GM21619 (cell line): Measurements from ENCODE around the gene NSUN2.
A peak's percentile ranks its signal among the peaks of the same experiment; 100 is the strongest.
"Not testable (repeated sequence)": the region's sequence is repeated elsewhere in the genome, so short reads cannot be mapped to it uniquely, and the experiment has no call there.

ENCODE experiments used
- ATAC-seq: cut with Tn5 transposase; IDR thresholded peaks from one replicate; pipeline ENCODE4 v1.9.1; 2021; ENCODE audit not compliant: unreplicated experiment

NSUN2 gene

DNA sequence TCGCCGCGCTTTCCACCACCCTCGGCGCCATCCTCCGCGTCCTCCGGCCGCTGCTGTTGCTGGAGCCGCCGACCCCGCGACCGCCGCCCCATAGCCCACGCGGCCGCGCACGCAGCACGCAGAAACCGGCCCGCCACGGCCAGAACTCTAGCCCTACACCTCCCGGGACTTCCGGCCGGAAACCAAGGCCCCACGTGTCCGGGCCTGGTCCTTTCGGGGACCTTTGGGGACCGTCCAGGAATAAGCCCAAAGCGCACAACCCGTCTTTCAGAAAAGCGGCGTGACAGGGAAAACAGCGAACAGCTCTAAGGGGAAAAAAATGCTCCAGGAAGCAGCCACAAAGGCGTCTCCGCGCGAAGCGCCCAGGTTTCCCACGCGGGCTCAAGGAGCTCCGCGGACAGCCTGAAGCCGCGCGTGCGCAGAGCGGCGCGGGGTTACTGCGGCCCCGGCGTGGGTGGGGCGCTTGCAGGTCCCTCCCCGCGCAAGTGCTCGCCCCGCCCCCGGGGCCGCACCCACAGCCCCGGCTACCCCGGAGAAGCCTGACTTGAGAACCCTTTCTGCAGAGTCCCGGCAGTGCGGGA is at the start of gene NSUN2, which contains the start of gene SRD5A1:
Gene NSUN2, minus strand, starts transcription at position 157 of the 581 bp plus-strand sequence. Its CDS starts 65 bp downstream, at position 92.
Gene SRD5A1, plus strand, starts transcription at position 553 of the 581 bp plus-strand sequence. CDS start 137 bp downstream, outside the sequence.
- peak; percentile 87 for ATAC-seq

DNA sequence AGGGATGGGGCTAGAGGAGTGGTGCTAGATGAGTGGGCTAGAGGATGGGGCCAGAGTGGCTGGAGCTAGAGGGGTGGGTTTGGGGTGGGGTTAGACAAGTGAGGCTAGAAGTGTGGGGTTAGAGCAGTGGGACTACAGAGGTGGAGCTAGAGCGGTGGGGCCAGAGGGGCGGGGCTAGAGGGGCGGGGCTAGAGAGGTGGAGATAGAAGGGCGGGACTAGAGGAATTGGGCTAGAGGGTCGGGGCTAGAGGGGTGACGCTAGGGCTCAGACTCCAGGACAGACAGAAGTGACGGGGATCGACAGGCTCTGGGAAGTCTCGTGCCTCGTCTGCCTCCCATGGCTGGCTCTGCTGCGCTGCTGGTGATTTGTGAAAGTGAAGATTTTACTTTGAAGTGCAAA is 49.4 kb upstream of the NSUN2 start:
- no peak for ATAC-seq

DNA sequence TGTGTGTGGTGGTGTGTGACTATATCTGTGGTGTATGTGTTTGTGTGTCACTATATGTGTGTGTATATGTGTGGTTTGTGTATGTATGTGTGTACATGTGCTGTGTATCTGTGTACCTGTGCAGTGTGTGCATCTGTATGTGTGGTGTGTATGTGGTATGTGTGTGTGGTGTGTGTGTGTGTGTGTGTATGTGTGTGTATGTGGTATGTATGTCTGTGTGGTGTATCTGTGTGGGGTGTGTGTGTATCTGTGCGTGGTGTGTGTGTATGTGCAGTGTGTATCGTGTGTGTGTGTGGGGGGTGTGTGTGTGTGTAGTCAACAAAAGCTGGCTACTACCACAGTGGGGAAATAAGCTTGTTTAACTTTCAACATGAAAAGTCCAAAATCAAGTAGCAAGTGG is 48.8 kb upstream of the NSUN2 start:
- no peak for ATAC-seq

DNA sequence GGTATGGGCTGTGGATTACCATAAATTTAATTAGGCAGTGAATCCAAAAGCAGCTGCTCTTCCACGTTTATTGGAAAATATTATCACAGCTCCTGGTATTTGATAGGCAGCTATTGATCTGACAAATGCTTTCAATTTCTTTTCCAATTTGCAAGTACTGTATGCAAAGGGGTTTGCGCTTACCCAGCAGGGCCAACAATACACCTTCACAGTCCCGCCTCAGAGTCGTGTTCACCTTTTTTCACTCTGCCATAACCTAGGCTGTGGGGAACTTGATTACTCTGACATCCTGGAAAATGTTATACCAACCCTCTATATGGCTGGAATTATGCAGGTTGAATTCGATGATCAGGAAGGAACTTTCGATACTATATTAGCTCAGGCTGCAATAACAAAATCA is 48.1 kb upstream of the NSUN2 start:
- no peak for ATAC-seq

DNA sequence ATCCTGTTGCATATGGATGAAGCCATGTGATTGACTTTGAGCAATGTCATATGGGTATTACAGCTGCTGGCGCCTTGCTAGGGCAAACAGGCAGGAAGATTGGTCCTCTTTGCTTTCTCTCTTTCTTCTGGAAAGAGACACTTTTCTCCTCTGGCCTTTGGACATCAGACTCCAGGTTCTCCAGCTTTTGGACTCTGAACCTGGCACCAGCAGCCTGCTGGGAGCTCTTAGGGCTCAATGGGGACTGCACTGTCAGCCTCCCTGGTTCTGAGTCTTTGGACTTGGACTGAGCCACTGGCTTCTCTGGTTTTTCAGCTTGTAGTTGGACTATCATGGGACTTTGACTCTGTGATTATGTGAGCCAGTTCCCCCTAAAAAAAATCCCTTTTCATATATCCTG is 45.5 kb upstream of the NSUN2 start:
- no peak for ATAC-seq

DNA sequence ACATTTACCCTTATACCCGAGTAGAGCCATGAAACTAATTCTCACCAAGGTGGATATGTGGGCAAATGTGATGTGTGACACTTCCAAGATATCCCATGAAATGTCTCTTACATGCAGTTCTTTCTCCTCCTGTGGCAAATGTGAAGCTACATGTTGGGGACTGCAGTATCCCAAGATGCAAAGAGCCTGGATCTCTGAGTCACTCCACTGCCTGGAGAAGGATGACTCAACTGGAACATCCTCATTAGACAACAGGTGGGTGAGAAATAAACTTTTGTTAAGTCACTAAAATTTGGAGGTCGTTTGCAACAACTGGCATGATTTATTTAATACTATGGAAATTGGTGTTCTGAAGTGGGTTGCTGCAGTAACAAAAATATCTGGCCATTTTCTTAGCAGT is 43.9 kb upstream of the NSUN2 start:
- ATAC-seq, result no peak

DNA sequence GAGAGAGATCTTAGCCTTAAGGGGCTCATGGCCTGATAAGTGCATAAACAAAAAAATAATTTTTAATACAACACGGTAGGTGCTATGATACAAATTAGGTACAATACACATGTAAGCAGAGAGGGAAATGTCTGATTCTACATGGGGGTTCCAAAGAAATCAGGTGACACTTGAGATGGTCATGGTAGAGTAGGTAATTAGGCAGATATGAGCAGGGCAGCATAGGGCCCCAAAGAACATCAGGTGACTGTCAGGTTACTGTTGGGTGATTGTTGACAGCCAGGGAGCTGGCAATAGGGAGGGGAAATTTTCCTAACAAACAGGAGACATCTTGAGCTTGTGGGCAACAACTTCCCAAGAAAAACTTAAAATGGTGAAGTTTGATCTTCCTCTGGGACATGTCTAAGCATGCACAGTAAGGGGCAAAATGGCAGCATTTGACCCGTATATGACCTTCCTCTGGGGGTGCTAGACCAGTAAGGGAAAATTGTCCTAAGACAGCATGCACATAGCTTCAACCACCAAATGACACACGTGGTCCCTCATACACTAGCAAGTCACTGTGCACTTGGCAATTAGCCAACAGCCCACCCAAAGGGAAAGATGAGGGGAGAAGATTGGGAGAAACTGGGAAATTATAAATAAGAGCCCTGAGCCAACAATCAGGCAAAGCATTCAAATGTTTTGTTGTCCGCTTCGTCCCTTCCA is 43.1 kb upstream of the NSUN2 start:
- no peak for ATAC-seq

DNA sequence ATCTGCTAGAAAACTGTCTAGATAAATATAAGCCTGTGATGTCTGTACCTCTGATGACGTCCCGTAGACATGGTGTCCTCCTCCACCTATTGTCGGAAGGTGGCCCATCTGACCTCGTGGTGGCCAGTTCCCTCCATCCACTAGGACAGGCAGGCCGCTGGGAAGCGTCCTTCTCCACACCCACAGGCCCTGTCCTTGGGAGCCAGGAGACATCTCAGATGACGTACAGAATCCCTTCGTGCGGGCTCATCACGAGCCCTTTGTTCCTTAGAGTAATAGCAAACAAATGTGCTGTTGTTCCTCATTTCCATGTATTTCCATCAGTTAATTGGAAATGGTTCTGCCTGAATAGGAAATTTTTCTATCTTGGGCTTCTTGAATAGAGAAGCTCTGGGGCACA is 42.0 kb upstream of the NSUN2 start:
- ATAC-seq, result no peak

DNA sequence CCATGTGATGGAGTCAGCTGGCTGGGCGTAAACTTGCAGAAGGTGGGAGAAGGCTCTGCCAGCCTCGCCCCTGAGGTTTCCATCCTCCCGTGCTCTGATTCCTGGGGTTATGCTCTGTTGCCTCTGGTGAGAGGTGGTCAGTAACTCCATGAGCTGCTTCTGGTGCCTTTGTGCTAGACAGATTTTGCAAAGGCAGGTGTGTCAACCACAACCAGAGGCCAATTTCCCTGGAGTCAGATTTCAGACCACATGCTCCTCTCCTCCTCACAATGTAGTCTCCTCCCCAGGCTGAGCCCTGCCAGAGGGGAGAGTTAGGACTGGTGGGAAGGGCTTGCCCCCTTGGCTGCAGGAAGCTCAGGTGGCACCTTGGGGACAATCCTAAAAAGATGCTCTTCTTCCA is 41.6 kb upstream of the NSUN2 start:
- no peak for ATAC-seq

DNA sequence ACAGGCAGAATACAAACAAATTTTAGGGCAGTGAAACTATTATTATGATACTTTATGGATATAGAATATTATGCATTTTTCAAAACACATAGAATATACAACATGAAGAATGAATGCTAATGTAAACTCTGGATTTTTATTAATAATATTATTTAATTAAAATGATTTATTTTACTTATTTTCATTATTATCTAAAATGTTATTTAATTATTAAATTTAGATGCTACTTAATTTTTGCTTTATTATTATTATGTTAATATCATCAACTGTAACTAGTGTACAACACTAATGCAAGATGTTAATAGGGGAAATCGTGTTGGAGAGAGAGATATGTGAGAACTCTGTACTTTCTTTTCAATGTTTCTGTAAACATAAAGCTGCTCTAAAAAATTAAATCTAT is 41.1 kb upstream of the NSUN2 start:
- no peak for ATAC-seq

DNA sequence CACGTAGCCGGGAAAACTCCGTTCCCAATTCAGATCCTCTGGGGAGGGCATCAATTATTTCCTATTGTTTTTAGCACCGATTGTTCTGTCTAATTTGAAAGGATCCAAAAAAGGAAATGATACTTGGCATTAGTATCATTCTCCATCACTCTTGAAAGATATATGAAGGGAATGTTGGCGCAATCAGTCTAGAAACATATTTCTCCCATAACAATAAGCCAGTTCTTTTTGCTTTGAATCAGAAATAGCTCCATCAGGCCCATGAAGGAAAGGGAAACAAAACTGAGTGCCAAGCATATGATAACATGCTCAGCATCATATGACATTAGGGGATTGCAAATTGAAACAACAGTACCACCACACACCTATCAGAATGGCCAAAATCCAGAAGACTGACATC is 40.2 kb upstream of the NSUN2 start:
- no peak for ATAC-seq

DNA sequence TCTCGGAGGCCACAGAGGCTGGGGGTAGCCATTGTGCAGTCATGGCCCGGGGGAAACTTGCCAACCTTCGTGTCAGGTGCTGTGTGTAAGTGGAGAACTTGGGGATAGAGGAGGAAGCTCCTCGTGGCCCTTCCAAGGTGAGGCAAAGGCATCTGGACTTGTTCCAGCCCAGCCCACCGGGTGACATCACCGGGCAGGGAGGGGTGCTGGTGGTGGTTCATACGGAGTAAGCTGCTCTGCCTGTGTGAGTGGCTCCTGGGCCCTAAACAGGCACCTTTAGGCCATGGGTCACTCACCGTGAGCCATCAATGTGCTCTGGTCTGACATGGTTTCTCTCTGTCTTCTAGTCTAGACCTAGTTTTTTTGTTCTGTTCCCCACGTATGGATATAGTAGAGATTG is 35.9 kb upstream of the NSUN2 start:
- ATAC-seq, result not testable (repeated sequence)

DNA sequence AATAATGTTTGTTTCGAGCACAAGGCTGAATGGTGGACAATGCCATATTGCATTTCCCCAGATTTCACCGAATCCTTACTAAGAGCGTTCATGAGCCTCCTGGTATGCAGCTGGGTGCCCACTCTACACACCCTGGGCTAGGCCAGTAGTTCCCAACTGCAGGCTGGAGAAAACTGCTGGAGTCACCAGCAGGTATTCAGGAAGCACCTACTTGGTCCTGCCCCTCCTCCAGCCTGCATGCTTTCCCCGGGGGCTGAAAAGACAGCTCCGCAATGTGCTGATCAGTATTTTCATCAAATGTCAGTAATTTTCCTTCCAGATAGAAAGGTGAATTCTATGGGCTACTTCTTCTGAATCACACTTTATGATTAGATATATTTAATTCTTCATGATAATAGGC is 34.8 kb upstream of the NSUN2 start:
- no peak for ATAC-seq

DNA sequence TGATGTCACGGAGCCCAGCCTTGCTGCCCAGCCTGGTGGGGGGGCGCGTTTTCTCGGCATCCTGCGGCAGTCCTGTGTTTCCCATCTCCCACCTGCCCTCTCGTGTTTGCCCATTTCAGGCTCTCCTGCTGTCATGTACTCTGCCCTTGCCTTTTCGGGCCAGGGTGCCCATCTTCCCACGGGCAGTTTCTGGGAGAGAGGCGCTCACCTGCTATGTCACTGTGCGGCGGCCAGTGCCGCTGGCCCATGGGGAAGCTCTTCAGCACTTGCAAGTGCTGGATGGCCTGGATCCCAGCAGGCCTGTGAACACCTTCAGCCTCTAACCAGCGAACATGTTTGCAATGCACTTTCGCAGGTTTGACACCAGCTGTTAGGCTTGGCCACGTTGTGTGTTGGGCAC is 33.9 kb upstream of the NSUN2 start:
- no peak for ATAC-seq

DNA sequence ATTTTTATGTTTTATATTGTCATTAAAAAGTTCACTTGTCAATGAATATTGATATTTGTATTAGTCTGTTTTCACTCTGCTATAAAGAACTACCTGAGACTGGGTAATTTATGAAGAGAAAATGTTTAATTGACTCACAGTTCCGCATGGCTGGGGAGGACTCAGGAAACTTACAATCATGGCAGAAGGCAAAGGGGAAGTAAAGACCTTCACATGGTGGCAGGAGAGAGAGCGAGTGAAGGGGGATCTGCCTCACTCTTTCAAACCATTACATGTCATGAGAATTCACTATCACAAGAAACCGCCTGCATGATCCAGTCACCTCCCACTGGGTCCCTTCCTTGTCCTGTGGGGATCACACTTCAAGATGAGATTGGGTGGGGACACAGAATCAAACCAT is 27.8 kb upstream of the NSUN2 start:
- peak; percentile 39 for ATAC-seq

DNA sequence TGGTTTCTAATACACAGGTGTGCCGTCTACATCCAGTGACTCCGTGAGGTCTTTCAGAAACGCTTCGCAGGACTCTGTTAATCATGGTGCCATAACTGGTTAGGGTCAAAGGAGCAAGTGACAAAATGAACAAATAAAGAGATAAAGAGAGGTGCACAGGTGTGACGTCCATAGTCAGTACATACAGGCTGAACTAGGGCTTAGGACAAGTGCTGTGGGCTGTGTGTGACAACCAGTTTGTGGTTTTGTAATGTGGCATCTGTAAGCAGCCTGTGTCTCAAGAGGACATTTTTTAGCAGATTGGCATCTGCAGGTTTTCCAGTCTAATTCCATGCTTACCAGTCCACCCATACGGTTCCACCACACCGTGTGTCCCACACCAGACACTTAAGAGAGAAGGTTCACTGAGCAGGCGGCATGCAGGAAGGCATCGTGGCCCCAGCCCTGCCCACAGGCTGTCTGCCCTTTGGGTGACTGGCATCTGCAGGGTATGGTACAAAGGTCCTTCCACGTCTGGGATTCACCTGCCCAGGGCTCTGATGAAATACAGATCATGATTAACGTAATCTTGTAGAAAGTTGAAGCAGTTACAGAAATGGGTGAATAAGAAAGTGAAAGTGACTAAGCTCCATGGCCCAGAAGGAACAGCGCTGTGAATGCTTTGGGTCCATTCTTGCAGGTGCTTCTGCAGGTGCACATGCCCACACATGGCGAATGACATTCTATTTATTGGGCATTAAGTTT is 27.3 kb upstream of the NSUN2 start:
- ATAC-seq, result peak; percentile 88

DNA sequence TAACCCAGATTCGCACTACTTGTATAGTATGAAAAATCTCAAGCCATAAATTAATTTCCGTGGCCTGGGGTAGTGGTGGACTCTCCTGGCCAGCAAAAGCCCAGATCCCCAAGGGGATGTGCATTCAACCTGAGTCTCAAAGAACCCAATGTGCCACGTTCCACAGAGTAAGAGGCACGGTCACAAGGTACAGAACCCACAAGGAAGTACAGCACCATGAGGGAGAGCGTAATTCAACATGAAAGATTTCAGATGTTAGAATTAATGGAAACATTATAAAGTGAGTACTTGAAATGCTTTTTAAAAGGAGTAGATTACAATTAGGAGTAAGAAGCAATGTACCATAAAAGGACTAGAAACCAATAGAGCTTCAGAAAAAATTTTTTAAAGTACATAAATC is 23.8 kb upstream of the NSUN2 start:
- ATAC-seq, result no peak

DNA sequence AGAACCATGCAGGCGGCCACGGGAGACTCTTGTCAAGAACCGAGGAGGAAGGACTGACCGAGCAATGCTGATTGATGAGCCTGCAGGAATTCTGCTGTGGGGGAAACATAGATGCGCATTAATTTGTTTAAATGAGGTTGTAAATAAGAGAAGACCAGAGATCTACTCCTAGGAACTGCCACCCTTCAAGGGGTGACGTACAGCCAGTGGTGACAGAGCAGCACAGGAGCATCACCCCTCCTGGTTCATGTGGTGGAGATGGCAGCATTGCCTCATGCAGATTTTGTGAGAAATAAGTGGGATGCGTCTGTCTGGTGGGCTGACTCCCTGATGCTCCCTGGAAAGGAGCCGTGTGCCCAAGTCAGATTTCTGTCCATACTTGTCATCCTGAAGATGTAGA is 22.6 kb upstream of the NSUN2 start:
- no peak for ATAC-seq

DNA sequence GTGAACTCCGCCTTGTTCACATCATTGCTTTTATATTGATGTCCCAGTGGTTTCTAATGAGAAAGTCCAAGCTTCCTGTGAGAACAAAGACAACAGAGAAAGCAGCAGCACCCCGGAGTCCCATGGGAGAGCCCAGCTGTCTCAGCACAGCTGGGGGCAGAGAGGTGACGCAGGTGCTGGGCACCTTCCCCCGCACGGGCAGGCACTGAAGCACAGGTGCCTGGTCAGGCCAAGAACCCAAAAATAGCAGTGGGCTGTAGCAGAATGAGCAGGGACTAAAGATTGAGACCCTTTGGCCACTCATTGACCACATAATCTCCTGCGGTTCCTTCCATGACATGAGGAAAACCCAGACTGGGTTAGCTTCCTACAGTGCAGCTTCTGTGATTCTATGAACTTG is 19.2 kb upstream of the NSUN2 start:
- ATAC-seq, result peak; percentile 92

DNA sequence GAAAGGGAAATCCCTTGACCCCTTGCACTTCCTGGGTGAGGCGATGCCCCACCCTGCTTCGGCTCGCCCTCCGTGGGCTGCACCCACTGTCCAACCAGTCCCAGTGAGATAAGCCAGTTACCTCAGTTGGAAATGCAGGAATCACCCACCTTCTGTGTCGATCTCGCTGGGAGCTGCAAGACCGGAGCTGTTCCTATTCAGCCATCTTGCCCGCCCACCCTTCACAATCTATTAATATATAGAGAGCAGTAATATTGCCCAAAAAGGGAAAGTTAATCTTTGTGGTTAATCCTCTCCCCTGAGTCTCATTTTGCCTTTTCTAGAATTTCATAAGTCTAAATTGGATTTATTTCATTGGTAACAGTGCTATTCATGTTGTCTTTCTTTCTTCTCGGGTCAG is 16.8 kb upstream of the NSUN2 start:
- no peak for ATAC-seq

DNA sequence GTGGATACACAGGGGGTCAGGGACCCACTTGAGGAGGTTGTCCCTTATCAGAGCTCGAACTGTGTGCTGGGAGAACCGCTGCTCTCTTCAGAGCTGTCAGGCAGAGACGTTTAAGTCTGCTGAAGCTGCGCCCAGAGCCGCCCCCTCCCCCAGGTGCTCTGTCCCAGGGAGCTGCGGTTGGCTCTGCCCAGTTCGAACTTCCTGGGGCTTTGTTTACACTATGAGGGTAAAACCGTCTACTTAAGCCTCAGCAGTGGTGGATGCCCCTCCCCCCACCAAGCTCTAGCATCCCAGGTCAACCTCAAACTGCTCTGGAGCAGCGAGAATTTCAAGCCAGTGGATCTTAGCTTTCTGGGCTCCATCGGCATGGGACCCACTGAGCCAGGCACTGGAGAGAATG is 16.3 kb upstream of the NSUN2 start:
- ATAC-seq, result no peak
